ENCODE measurements around the gene LRMDA. TPM values are rescaled to one million over a fixed set of nuclear protein-coding genes. Genes with fewer than 3 reads are reported as not detected.

The LRMDA gene
- total RNA-seq, 2 experiments from 2014 or later: not detected

GRCh38 chr10:76033457-76034196 lies 602.2 kb downstream of the LRMDA start:
- no peaks in the 10 kb centered on the region for H3K9me3 Mint-ChIP-seq
- H3K4me3 ChIP-seq (ENCODE audit: low read length): no peak overlapping the region
- H3K36me3 ChIP-seq (ENCODE audit: insufficient read depth, low read length): no peaks in the 10 kb centered on the region
- no peaks in the 10 kb centered on the region for H3K36me3 Mint-ChIP-seq (ENCODE audit: low read depth)
- no peak overlapping the region for H3K27ac Mint-ChIP-seq
- intact Hi-C loops (cut with DNase I, micrococcal nuclease): no loop called here
- CTCF ChIA-PET: no interaction called here
- ATAC-seq (ENCODE audit: poor library complexity) (no peak), DNase-seq (peak in 1 of 14 experiments; percentile 4)
- peaks cover 4% of the 10 kb centered on the region for H3K4me1 Mint-ChIP-seq (ENCODE audit: low read depth)
- TF ChIP-seq, protein P1, sequence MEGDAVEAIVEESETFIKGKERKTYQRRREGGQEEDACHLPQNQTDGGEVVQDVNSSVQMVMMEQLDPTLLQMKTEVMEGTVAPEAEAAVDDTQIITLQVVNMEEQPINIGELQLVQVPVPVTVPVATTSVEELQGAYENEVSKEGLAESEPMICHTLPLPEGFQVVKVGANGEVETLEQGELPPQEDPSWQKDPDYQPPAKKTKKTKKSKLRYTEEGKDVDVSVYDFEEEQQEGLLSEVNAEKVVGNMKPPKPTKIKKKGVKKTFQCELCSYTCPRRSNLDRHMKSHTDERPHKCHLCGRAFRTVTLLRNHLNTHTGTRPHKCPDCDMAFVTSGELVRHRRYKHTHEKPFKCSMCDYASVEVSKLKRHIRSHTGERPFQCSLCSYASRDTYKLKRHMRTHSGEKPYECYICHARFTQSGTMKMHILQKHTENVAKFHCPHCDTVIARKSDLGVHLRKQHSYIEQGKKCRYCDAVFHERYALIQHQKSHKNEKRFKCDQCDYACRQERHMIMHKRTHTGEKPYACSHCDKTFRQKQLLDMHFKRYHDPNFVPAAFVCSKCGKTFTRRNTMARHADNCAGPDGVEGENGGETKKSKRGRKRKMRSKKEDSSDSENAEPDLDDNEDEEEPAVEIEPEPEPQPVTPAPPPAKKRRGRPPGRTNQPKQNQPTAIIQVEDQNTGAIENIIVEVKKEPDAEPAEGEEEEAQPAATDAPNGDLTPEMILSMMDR (IDR thresholded peaks at IDR 0.05): no peak
- H3K4me3 Mint-ChIP-seq: no peak overlapping the region
- no peaks in the 10 kb centered on the region for H3K4me1 ChIP-seq (ENCODE audit: insufficient read depth, low read length)
- no peak overlapping the region for H3K27ac ChIP-seq (ENCODE audit: low read depth in 1 of 2, low read length in 2 of 2)
- peaks cover 0 to 7% of the 10 kb centered on the region in 2 experiments for H3K9me3 ChIP-seq (ENCODE audit: control insufficient read depth in 1 of 2, insufficient read depth in 1 of 2, low read length in 2 of 2)
- POLR2A ChIA-PET: no interaction called here
- peaks cover 9% of the 10 kb centered on the region for H3K27me3 Mint-ChIP-seq
- peaks cover 0 to 2% of the 10 kb centered on the region in 2 experiments for H3K27me3 ChIP-seq (ENCODE audit: control insufficient read depth in 1 of 2, insufficient read depth in 2 of 2, low read length in 2 of 2)

DNA sequence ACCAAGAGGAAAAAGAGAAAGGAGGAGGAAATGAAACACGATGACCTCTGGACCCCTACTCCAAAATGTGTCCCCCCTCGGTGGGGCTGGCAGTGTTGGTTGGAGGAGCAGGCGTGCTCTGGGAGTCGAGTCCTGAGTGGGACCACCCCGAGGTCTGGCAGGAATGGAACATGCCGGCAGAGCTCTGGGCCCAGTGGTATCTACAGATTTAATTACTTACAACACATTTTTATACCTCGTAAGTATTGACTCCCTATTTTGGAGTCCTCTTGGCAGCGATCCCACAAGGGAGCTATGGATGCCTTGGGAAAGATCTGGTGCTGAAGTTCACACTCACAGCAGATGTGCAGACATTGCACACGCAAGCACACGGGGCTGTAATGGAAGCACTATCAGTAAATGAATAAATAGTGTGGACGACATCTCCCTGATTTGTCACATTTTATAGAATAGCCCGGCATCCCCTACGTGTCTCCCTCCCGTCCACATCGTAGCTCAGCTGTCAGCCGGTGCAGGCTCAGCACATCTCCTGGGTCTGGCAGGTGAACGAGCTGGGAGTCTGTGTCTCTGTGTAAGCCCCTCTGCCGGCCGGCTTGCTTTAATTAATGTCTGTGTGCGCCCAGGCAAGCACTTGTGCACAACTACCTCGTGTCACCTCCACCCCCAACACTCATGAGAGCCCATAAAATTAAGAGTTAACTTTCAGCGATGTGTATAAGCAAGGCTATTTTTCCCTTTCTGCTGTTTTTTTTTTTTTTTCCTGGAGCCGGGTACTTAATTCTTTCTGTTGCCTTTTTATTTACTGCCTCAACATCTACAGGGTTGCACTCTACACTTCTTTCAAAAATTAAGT lies 603.2 kb downstream of the LRMDA start:
- Mint-ChIP-seq H3K27ac (no peak overlapping the region), H3K27me3 (peaks cover 9% of the 10 kb centered on the region), H3K4me3 (no peak overlapping the region), H3K36me3 (ENCODE audit: low read depth) (no peaks in the 10 kb centered on the region), H3K4me1 (ENCODE audit: low read depth) (peaks cover 4% of the 10 kb centered on the region), H3K9me3 (no peaks in the 10 kb centered on the region)
- ChIA-PET POLR2A (no interaction called here), CTCF (no interaction called here)
- TF ChIP-seq, protein P1 (IDR thresholded peaks at IDR 0.05): no peak
- no peak for ATAC-seq (ENCODE audit: poor library complexity)
- H3K4me1 ChIP-seq (ENCODE audit: insufficient read depth, low read length): no peaks in the 10 kb centered on the region
- intact Hi-C loops (cut with DNase I, micrococcal nuclease): loop anchor here in 1 of 2 experiments (5.0 kb wide), 2 partner anchors 268 to 637 kb away; no protein-coding TSS in a partner anchor
- H3K27ac ChIP-seq (ENCODE audit: low read depth in 1 of 2, low read length in 2 of 2): no peak overlapping the region
- peaks cover 0 to 2% of the 10 kb centered on the region in 2 experiments for H3K27me3 ChIP-seq (ENCODE audit: control insufficient read depth in 1 of 2, insufficient read depth in 2 of 2, low read length in 2 of 2)
- no peak for DNase-seq
- peaks cover 0 to 7% of the 10 kb centered on the region in 2 experiments for H3K9me3 ChIP-seq (ENCODE audit: control insufficient read depth in 1 of 2, insufficient read depth in 1 of 2, low read length in 2 of 2)
- H3K4me3 ChIP-seq (ENCODE audit: low read length): no peak overlapping the region
- H3K36me3 ChIP-seq (ENCODE audit: insufficient read depth, low read length): no peaks in the 10 kb centered on the region

GRCh38 chr10:76035206-76036110 lies 604.0 kb downstream of the LRMDA start:
- ChIA-PET POLR2A (no interaction called here), CTCF (interaction anchor here (0.8 kb wide), 1 partner anchor 9 kb away, joined by 4 read pairs; no protein-coding TSS in a partner anchor)
- Histone ChIP-seq H3K27ac (ENCODE audit: low read depth in 1 of 2, low read length in 2 of 2) (no peak overlapping the region), H3K36me3 (ENCODE audit: insufficient read depth, low read length) (no peaks in the 10 kb centered on the region), H3K9me3 (ENCODE audit: control insufficient read depth in 1 of 2, insufficient read depth in 1 of 2, low read length in 2 of 2) (peaks cover 0 to 7% of the 10 kb centered on the region in 2 experiments), H3K4me3 (ENCODE audit: low read length) (no peak overlapping the region), H3K4me1 (ENCODE audit: insufficient read depth, low read length) (no peaks in the 10 kb centered on the region), H3K27me3 (ENCODE audit: control insufficient read depth in 1 of 2, insufficient read depth in 2 of 2, low read length in 2 of 2) (peaks cover 0 to 2% of the 10 kb centered on the region in 2 experiments)
- ATAC-seq (ENCODE audit: poor library complexity) (no peak), DNase-seq (no peak)
- Mint-ChIP-seq H3K27ac (no peak overlapping the region), H3K27me3 (peaks cover 9% of the 10 kb centered on the region), H3K9me3 (no peaks in the 10 kb centered on the region), H3K4me1 (ENCODE audit: low read depth) (peaks cover 4% of the 10 kb centered on the region), H3K4me3 (no peak overlapping the region), H3K36me3 (ENCODE audit: low read depth) (no peaks in the 10 kb centered on the region)
- TF ChIP-seq, protein P1 (IDR thresholded peaks at IDR 0.05): no peak
- intact Hi-C loops (cut with DNase I, micrococcal nuclease): loop anchor here in 1 of 2 experiments (5.0 kb wide), 2 partner anchors 267 to 638 kb away; no protein-coding TSS in a partner anchor
